Neural cell (in vitro differentiated cells): ENCODE data around the gene PRKCE. TPM values are rescaled to one million over a fixed set of nuclear protein-coding genes. Genes with fewer than 3 reads are reported as not detected.

Source experiments
- H2AFZ ChIP-seq: fragments of 200-600, 300-800 bp; sonication (generic), shearing (Covaris generic); 2 replicates; pipeline ENCODE4 v1.6.0; 2014; ENCODE audit warnings: low read depth, mild to moderate bottlenecking, antibody characterized with exemption, low read length, moderate library complexity
- H3F3A ChIP-seq: fragments of 200-600 bp; shearing (Covaris generic); 2 replicates; pipeline ENCODE4 v1.6.1; 2016; ENCODE audit warnings: mild to moderate bottlenecking, moderate library complexity, mixed read lengths, antibody characterized with exemption, low read length; ENCODE audit not compliant: insufficient read depth, poor library complexity, severe bottlenecking
- H3K27ac ChIP-seq: fragments of 200-600, 300-800 bp; sonication (generic), shearing (Covaris generic); 2 replicates; pipeline ENCODE4 v1.5.1; 2014; ENCODE audit warnings: mild to moderate bottlenecking, low read length, moderate library complexity
- H3K27me3 ChIP-seq: fragments of 300-800, 200-600 bp; sonication (generic), shearing (Covaris generic); 2 replicates; pipeline ENCODE4 v1.6.0; 2014; ENCODE audit warnings: mild to moderate bottlenecking, low read depth, low read length, moderate library complexity; ENCODE audit not compliant: insufficient read depth
- H3K36me3 ChIP-seq: fragments of 300-800, 200-600 bp; sonication (generic), shearing (Covaris generic); 2 replicates; pipeline ENCODE4 v1.5.1; 2014; ENCODE audit warnings: mild to moderate bottlenecking, antibody characterized with exemption, low read length, moderate library complexity; ENCODE audit not compliant: insufficient read depth
- H3K4me2 ChIP-seq: fragments of 300-800, 200-600 bp; sonication (generic), shearing (Covaris generic); 2 replicates; pipeline ENCODE4 v1.6.0; 2014; ENCODE audit warnings: mild to moderate bottlenecking, low read length
- H3K4me3 ChIP-seq: fragments of 300-800, 200-600 bp; sonication (generic), shearing (Covaris generic); 2 replicates; pipeline ENCODE4 v1.5.1; 2014; ENCODE audit warnings: mild to moderate bottlenecking, low read length, moderate library complexity
- H3K79me2 ChIP-seq: fragments of 200-600 bp; shearing (Covaris generic); replicated peaks from 2 replicates; pipeline ENCODE4 v1.6.0; 2014; ENCODE audit warnings: mild to moderate bottlenecking, low read length, moderate library complexity; ENCODE audit not compliant: insufficient read depth
- H3K9ac ChIP-seq: fragments of 300-800, 200-600 bp; sonication (generic), shearing (Covaris generic); 2 replicates; pipeline ENCODE4 v1.6.1; 2016; ENCODE audit warnings: mild to moderate bottlenecking, low read length, mixed read lengths
- H3K9me2 ChIP-seq: fragments of 200-600 bp; shearing (Covaris generic); 2 replicates; pipeline ENCODE4 v1.6.1; 2016; ENCODE audit warnings: mild to moderate bottlenecking, low read length, mixed read lengths; ENCODE audit not compliant: insufficient read depth
- H3K9me3 ChIP-seq: fragments of 200-600, 300-800 bp; sonication (generic), shearing (Covaris generic); 2 replicates; pipeline ENCODE4 v1.6.1; 2016; ENCODE audit warnings: mild to moderate bottlenecking, mixed run types, low read length, moderate library complexity, mixed read lengths
- H4K20me1 ChIP-seq: fragments of 200-600 bp; shearing (Covaris generic); 2 replicates; pipeline ENCODE4 v1.6.1; 2016; ENCODE audit warnings: mild to moderate bottlenecking, mixed run types; ENCODE audit not compliant: insufficient read depth
- CTCF ChIP-seq: fragments of 450-650 bp; IDR thresholded peaks from 2 replicates; pipeline ENCODE4 v1.5.1; 2014; ENCODE audit warnings: antibody characterized with exemption, mild to moderate bottlenecking, moderate library complexity; ENCODE audit not compliant: poor library complexity, severe bottlenecking
- EP300 ChIP-seq: fragments of 450-650 bp; conservative IDR thresholded peaks from 2 replicates; pipeline ENCODE4 v1.6.1; 2014; ENCODE audit warnings: antibody characterized with exemption, mild to moderate bottlenecking, moderate library complexity; ENCODE audit not compliant: poor library complexity, severe bottlenecking
- EZH2 ChIP-seq: fragments of 200-600, 300-800 bp; shearing (Covaris generic), sonication (generic); IDR thresholded peaks from 2 replicates; pipeline ENCODE4 v1.6.1; 2014; ENCODE audit warnings: antibody characterized with exemption, low read length, borderline replicate concordance, mild to moderate bottlenecking; ENCODE audit not compliant: insufficient read depth, poor library complexity, severe bottlenecking
- MXI1 ChIP-seq: fragments of 450-650 bp; conservative IDR thresholded peaks from 2 replicates; pipeline ENCODE4 v1.6.1; 2014; ENCODE audit warnings: antibody characterized with exemption, mild to moderate bottlenecking; ENCODE audit not compliant: poor library complexity, severe bottlenecking
- POLR2AphosphoS5 ChIP-seq: IDR thresholded peaks from 2 replicates; pipeline ENCODE4 v1.6.1; 2012
- RAD21 ChIP-seq: fragments of 450-650 bp; conservative IDR thresholded peaks from 2 replicates; pipeline ENCODE4 v1.6.1; 2014; ENCODE audit warnings: antibody characterized with exemption, mild to moderate bottlenecking, moderate library complexity
- REST ChIP-seq: IDR thresholded peaks from 2 replicates; pipeline ENCODE4 v1.6.1; 2012; ENCODE audit warnings: borderline replicate concordance
- SMC3 ChIP-seq: fragments of 450-650 bp; conservative IDR thresholded peaks from 2 replicates; pipeline ENCODE4 v1.6.1; 2014; ENCODE audit warnings: antibody characterized with exemption, mild to moderate bottlenecking, moderate library complexity; ENCODE audit not compliant: poor library complexity
- TAF1 ChIP-seq: IDR thresholded peaks from 2 replicates; pipeline ENCODE4 v1.6.1; 2012; ENCODE audit warnings: low read depth
- polyA plus RNA-seq: library from polyadenylated mRNA; depleted of rRNA; stranded (reverse); fragments of >200 nt; gene quantifications from 2 replicates; pipeline ENCODE4 v1.2.3, GENCODE V29; 2014

Gene PRKCE
- polyA plus RNA-seq, 1 donor from 2014 or later, result 5.4 TPM

DNA sequence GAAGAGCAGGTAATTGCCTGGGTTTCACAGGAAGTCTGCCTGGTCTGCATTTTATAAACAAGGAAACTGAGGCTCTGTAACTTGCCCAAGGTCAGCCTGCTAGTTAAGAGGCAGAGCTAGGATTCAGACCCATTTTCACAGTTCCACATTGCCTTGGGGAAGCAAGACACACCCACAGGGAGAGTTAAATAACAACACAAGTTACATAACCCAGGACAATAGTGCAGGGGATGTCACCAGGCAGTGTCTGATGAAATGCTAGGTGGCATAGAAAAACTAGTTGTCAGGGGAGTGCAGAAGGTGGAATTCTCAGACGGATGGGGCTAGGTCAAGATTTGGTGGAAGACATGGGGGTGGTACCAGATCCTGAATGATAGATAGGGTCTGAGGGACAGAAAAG, 69.7 kb downstream of the PRKCE start:
- no peak overlapping the region for H3K4me2 ChIP-seq
- H3K9me2 ChIP-seq, result no peaks in the 10 kb centered on the region
- no peaks in the 10 kb centered on the region for H3K36me3 ChIP-seq
- H3K4me3 ChIP-seq, result no peak overlapping the region
- H3K27ac ChIP-seq, result no peak overlapping the region
- TF ChIP-seq TAF1, result no peak
- no peak for TF ChIP-seq POLR2AphosphoS5
- TF ChIP-seq MXI1, result no peak
- H3K9ac ChIP-seq, result no peak overlapping the region
- no peak overlapping the region for H2AFZ ChIP-seq
- no peaks in the 10 kb centered on the region for H3K27me3 ChIP-seq
- no peaks in the 10 kb centered on the region for H3F3A ChIP-seq
- H3K9me3 ChIP-seq, result no peaks in the 10 kb centered on the region
- H4K20me1 ChIP-seq, result no peaks in the 10 kb centered on the region
- no peaks in the 10 kb centered on the region for H3K79me2 ChIP-seq

GRCh38 chr2:45722477-45722876, 71.0 kb downstream of the PRKCE start:
- Histone ChIP-seq H3K9me3 (no peaks in the 10 kb centered on the region), H2AFZ (no peak overlapping the region), H3K79me2 (no peaks in the 10 kb centered on the region), H3K36me3 (no peaks in the 10 kb centered on the region), H3K4me2 (no peak overlapping the region), H3K9ac (no peak overlapping the region), H3F3A (no peaks in the 10 kb centered on the region), H3K4me3 (no peak overlapping the region), H3K27me3 (no peaks in the 10 kb centered on the region), H4K20me1 (no peaks in the 10 kb centered on the region), H3K9me2 (no peaks in the 10 kb centered on the region), H3K27ac (no peak overlapping the region)
- no peak for TF ChIP-seq POLR2AphosphoS5
- TF ChIP-seq CTCF, result no peak
- TF ChIP-seq TAF1, result no peak
- no peak for TF ChIP-seq EP300
- TF ChIP-seq RAD21, result no peak
- no peak for TF ChIP-seq SMC3
- no peak for TF ChIP-seq MXI1
- no peak for TF ChIP-seq EZH2
- TF ChIP-seq REST, result no peak

DNA sequence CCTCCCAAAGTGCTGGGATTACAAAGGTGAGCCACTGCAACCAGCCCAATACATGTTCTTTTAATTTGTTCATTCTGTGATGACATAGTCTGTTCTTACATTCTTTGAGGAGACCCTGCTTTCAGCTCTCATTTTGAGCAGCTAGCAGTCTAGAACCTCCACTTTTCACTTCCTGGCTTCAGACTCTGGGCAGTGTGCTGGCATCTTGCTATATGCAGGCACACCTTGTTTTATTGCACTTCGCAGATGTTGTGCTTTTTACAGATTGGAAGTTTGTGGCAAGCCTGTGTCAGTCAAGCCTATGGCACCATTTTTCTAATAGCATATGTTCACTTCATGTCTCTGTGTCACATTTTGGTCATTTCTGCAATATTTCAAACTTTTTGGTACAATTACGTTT, 72.4 kb downstream of the PRKCE start:
- Histone ChIP-seq H3K27ac (no peak overlapping the region), H3K9me2 (no peaks in the 10 kb centered on the region), H3K9me3 (no peaks in the 10 kb centered on the region), H3K4me2 (no peak overlapping the region), H2AFZ (no peak overlapping the region), H3F3A (no peaks in the 10 kb centered on the region), H4K20me1 (no peaks in the 10 kb centered on the region), H3K79me2 (no peaks in the 10 kb centered on the region), H3K27me3 (no peaks in the 10 kb centered on the region), H3K9ac (no peak overlapping the region), H3K4me3 (no peak overlapping the region), H3K36me3 (no peaks in the 10 kb centered on the region)
- TF ChIP-seq REST (no peak), EZH2 (no peak), TAF1 (no peak), EP300 (no peak), SMC3 (no peak), CTCF (no peak), POLR2AphosphoS5 (no peak), MXI1 (no peak), RAD21 (no peak)
